DND-41 (cell line): ENCODE data around the gene AVP.

Experiments used
- EZH2 ChIP-seq: IDR thresholded peaks from 3 replicates; pipeline ENCODE4 v1.6.1; 2012; ENCODE audit warnings: borderline replicate concordance, low read depth, mild to moderate bottlenecking, moderate library complexity, low read length, inconsistent platforms; ENCODE audit not compliant: severe bottlenecking
- TF ChIP-seq, protein P1 (sequence below): IDR thresholded peaks from 2 replicates; pipeline ENCODE4 v1.5.1; 2012; ENCODE audit warnings: borderline replicate concordance, low read length, moderate library complexity, mild to moderate bottlenecking; ENCODE audit not compliant: poor library complexity, severe bottlenecking; ENCODE audit errors: extremely low read depth

- no peak for TF ChIP-seq EZH2
- TF ChIP-seq, protein P1, sequence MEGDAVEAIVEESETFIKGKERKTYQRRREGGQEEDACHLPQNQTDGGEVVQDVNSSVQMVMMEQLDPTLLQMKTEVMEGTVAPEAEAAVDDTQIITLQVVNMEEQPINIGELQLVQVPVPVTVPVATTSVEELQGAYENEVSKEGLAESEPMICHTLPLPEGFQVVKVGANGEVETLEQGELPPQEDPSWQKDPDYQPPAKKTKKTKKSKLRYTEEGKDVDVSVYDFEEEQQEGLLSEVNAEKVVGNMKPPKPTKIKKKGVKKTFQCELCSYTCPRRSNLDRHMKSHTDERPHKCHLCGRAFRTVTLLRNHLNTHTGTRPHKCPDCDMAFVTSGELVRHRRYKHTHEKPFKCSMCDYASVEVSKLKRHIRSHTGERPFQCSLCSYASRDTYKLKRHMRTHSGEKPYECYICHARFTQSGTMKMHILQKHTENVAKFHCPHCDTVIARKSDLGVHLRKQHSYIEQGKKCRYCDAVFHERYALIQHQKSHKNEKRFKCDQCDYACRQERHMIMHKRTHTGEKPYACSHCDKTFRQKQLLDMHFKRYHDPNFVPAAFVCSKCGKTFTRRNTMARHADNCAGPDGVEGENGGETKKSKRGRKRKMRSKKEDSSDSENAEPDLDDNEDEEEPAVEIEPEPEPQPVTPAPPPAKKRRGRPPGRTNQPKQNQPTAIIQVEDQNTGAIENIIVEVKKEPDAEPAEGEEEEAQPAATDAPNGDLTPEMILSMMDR, result no peak
Observed at GRCh38 chr20:3126527-3126859, 42.0 kb upstream of the AVP start.
